H1 (cell line): ENCODE data around the gene TBC1D16. TPM values are rescaled to one million over a fixed set of nuclear protein-coding genes. Genes with fewer than 3 reads are reported as not detected.
A peak's percentile ranks its signal among the peaks of the same experiment; 100 is the strongest.

Experiments
- CTCF ChIA-PET: fragments of 300-600 bp; sonication (Branson Sonifier 250); formaldehyde crosslinking; loops from one replicate; lab custom pipeline; 2021; ENCODE audit not compliant: partially characterized antibody; lab: Charles Lee
- POLR2A ChIA-PET: fragments of 300-600 bp; sonication (Branson Sonifier 250); formaldehyde crosslinking; loops from one replicate; lab custom pipeline; 2021; ENCODE audit warnings: inconsistent platforms; ENCODE audit not compliant: partially characterized antibody; lab: Charles Lee
- DNase-seq, 2 experiments: peaks; one replicate each; pipeline versions ENCODE4 v3.0.0 to v3.0.0-alpha.2; 2010 to 2022; ENCODE audit warnings: low spot score in 2 of 2, low read depth in 1 of 2, mixed read lengths in 1 of 2
- FAIRE-seq: peaks from 2 replicates; lab custom pipeline; 2011; peaks lifted over from hg19 to GRCh38; lab: Jason Lieb, UNC
- H2AFZ ChIP-seq: 2 replicates; pipeline ENCODE4 v1.8.1; 2012; ENCODE audit warnings: low read length, inconsistent platforms
- H2AK5ac ChIP-seq: 2 replicates; pipeline ENCODE4 v1.6.1; 2013; ENCODE audit warnings: low read depth, low read length
- H2BK120ac ChIP-seq: replicated peaks from 2 replicates; pipeline ENCODE3; 2013; ENCODE audit warnings: low read depth, low read length, inconsistent platforms
- H2BK12ac ChIP-seq: 2 replicates; pipeline ENCODE4 v1.6.1; 2013; ENCODE audit warnings: low read depth, low read length
- H2BK15ac ChIP-seq: 2 replicates; pipeline ENCODE4 v1.6.1; 2013; ENCODE audit warnings: low read length
- H2BK20ac ChIP-seq: 2 replicates; pipeline ENCODE4 v1.6.1; 2013; ENCODE audit warnings: low read length
- H2BK5ac ChIP-seq: 2 replicates; pipeline ENCODE4 v1.6.1; 2013; ENCODE audit warnings: low read depth, low read length
- H3K14ac ChIP-seq: 2 replicates; pipeline ENCODE4 v1.6.1; 2013; ENCODE audit warnings: inconsistent platforms; ENCODE audit not compliant: insufficient read length
- H3K18ac ChIP-seq: 2 replicates; pipeline ENCODE4 v1.6.1; 2013; ENCODE audit warnings: low read length; ENCODE audit errors: extremely low read depth
- H3K23ac ChIP-seq: 2 replicates; pipeline ENCODE4 v1.6.1; 2013; ENCODE audit warnings: inconsistent platforms; ENCODE audit not compliant: insufficient read length
- H3K23me2 ChIP-seq: 2 replicates; pipeline ENCODE4 v1.6.1; 2013; ENCODE audit warnings: low read depth, low read length
- H3K27ac ChIP-seq: 2 replicates; pipeline ENCODE4 v1.6.1; 2011; ENCODE audit warnings: low read depth, low read length, inconsistent platforms
- H3K27me3 ChIP-seq, 4 experiments: replicated peaks in 1 of 4; 1 replicate in 1 of 4; 2 replicates in 3 of 4; pipeline versions ENCODE4 v1.6.1 to v1.8.1; 2011 to 2013; ENCODE audit warnings: low read length in 3 of 4, mild to moderate bottlenecking in 3 of 4, inconsistent platforms in 2 of 4, mixed read lengths in 2 of 4, moderate library complexity in 1 of 4; ENCODE audit not compliant: control insufficient read depth in 3 of 4, insufficient read depth in 3 of 4; ENCODE audit errors: extremely low read depth in 1 of 4
- H3K36me3 ChIP-seq, 4 experiments: 2 replicates each; pipeline versions ENCODE4 v1.6.1 to v1.8.1; 2011 to 2013; ENCODE audit warnings: mild to moderate bottlenecking in 4 of 4, low read length in 3 of 4, moderate library complexity in 2 of 4, control low read depth in 1 of 4, inconsistent platforms in 1 of 4; ENCODE audit not compliant: insufficient read depth in 4 of 4, control insufficient read depth in 2 of 4
- H3K4ac ChIP-seq: replicated peaks from 2 replicates; pipeline ENCODE3; 2013; ENCODE audit warnings: low read length, low read depth, mixed read lengths, inconsistent platforms; ENCODE audit not compliant: insufficient read length
- H3K4me1 ChIP-seq, 4 experiments: replicated peaks in 1 of 4; 1 replicate in 1 of 4; 2 replicates in 3 of 4; pipeline versions ENCODE4 v1.6.1 to v1.8.1; 2011 to 2013; ENCODE audit warnings: low read length in 3 of 4, inconsistent platforms in 2 of 4, mixed read lengths in 1 of 4; ENCODE audit not compliant: insufficient read depth in 4 of 4, control insufficient read depth in 3 of 4
- H3K4me2 ChIP-seq, 2 experiments: 2 replicates each; pipeline versions ENCODE4 v1.6.1 to v1.8.1; 2011 to 2013; ENCODE audit warnings: low read depth in 2 of 2, low read length in 2 of 2, control low read depth in 1 of 2, inconsistent platforms in 1 of 2, mild to moderate bottlenecking in 1 of 2; ENCODE audit not compliant: insufficient read depth in 1 of 2
- H3K4me3 ChIP-seq, 4 experiments: fragments of 200-600, 300-600 bp in 1 of 4; sonication (generic), shearing (Covaris generic), sonication (Bioruptor Twin) in 1 of 4; 2 replicates each; pipeline versions ENCODE4 v1.5.1 to v1.8.1; 2011 to 2016; ENCODE audit warnings: low read length in 4 of 4, low read depth in 3 of 4, control low read depth in 2 of 4, inconsistent platforms in 2 of 4, mild to moderate bottlenecking in 2 of 4, mixed read lengths in 1 of 4, moderate library complexity in 1 of 4; ENCODE audit not compliant: insufficient read depth in 2 of 4; ENCODE audit errors: extremely low read depth in 1 of 4
- H3K56ac ChIP-seq: replicated peaks from 2 replicates; pipeline ENCODE3; 2013; ENCODE audit warnings: low read depth, mild to moderate bottlenecking, mixed read lengths, low read length, inconsistent platforms; ENCODE audit not compliant: insufficient read length
- H3K79me1 ChIP-seq: 2 replicates; pipeline ENCODE4 v1.6.1; 2013; ENCODE audit warnings: low read depth, low read length, control low read depth
- H3K79me2 ChIP-seq, 2 experiments: 2 replicates each; pipeline versions ENCODE4 v1.6.1 to v1.8.1; 2012 to 2013; ENCODE audit warnings: low read length in 2 of 2, mild to moderate bottlenecking in 2 of 2, inconsistent platforms in 1 of 2; ENCODE audit not compliant: insufficient read depth in 2 of 2, control insufficient read depth in 1 of 2
- H3K9ac ChIP-seq, 4 experiments: replicated peaks in 1 of 4; 1 replicate in 1 of 4; 2 replicates in 3 of 4; pipeline versions ENCODE4 v1.6.1 to v1.8.1; 2011 to 2013; ENCODE audit warnings: low read depth in 3 of 4, low read length in 3 of 4, control low read depth in 2 of 4, mild to moderate bottlenecking in 2 of 4, moderate library complexity in 2 of 4, inconsistent platforms in 1 of 4; ENCODE audit errors: extremely low read depth in 1 of 4
- H3K9me3 ChIP-seq, 2 experiments: 2 replicates each; pipeline versions ENCODE4 v1.6.1 to v1.8.1; 2012 to 2013; ENCODE audit warnings: mild to moderate bottlenecking in 2 of 2, moderate library complexity in 2 of 2, control low read depth in 1 of 2, inconsistent platforms in 1 of 2, low read depth in 1 of 2, low read length in 1 of 2, mixed read lengths in 1 of 2; ENCODE audit not compliant: insufficient read depth in 2 of 2
- H4K20me1 ChIP-seq, 2 experiments: replicated peaks in 1 of 2; 2 replicates each; pipeline versions ENCODE3 to v1.8.1; 2011 to 2013; ENCODE audit warnings: inconsistent platforms in 2 of 2, low read length in 2 of 2, mild to moderate bottlenecking in 1 of 2; ENCODE audit not compliant: insufficient read depth in 2 of 2, control insufficient read depth in 1 of 2
- H4K5ac ChIP-seq: 2 replicates; pipeline ENCODE4 v1.6.1; 2013; ENCODE audit warnings: low read length, low read depth, mixed read lengths, inconsistent platforms; ENCODE audit not compliant: insufficient read length
- H4K8ac ChIP-seq: 2 replicates; pipeline ENCODE4 v1.8.0; 2013; ENCODE audit warnings: mild to moderate bottlenecking, moderate library complexity, low read length, inconsistent platforms; ENCODE audit not compliant: insufficient read depth; ENCODE audit errors: extremely low read depth
- H4K91ac ChIP-seq: replicated peaks from 2 replicates; pipeline ENCODE3; 2013; ENCODE audit warnings: low read length, mixed read lengths, inconsistent platforms; ENCODE audit not compliant: insufficient read length
- FOSL1 ChIP-seq: IDR thresholded peaks from 2 replicates; pipeline ENCODE4 v1.6.1; 2011; ENCODE audit warnings: mild to moderate bottlenecking, low read depth, low read length, moderate library complexity; ENCODE audit not compliant: insufficient read depth
- HDAC2 ChIP-seq, 2 experiments: fragments of 300-600 bp in 1 of 2; sonication (generic) in 1 of 2; IDR thresholded peaks; 2 replicates each; pipeline ENCODE4 v1.6.1; 2011 to 2012; ENCODE audit warnings: low read depth in 2 of 2, low read length in 2 of 2, mild to moderate bottlenecking in 2 of 2, moderate library complexity in 2 of 2, borderline replicate concordance in 1 of 2, inconsistent platforms in 1 of 2
- JUND ChIP-seq: IDR thresholded peaks from 2 replicates; pipeline ENCODE4 v1.6.1; 2011; ENCODE audit warnings: mild to moderate bottlenecking, improper control_type of control experiment, low read length
- KDM1A ChIP-seq: fragments of 200-600, 300-600 bp; sonication (generic); IDR thresholded peaks from 2 replicates; pipeline ENCODE4 v1.7.1; 2016; ENCODE audit warnings: mild to moderate bottlenecking, low read length, borderline replicate concordance
- KDM4A ChIP-seq: IDR thresholded peaks from one replicate; pipeline ENCODE4 v1.7.1; 2012; ENCODE audit warnings: low read depth, mild to moderate bottlenecking, moderate library complexity, low read length, inconsistent platforms; ENCODE audit not compliant: severe bottlenecking
- RBBP5 ChIP-seq: IDR thresholded peaks from 2 replicates; pipeline ENCODE4 v1.7.1; 2012; ENCODE audit warnings: low read depth, mild to moderate bottlenecking, inconsistent platforms, low read length, moderate library complexity, borderline replicate concordance
- SAP30 ChIP-seq: fragments of 300-600 bp; sonication (generic); IDR thresholded peaks from 2 replicates; pipeline ENCODE4 v1.7.1; 2012; ENCODE audit warnings: low read length, moderate library complexity, mild to moderate bottlenecking, inconsistent platforms; ENCODE audit not compliant: insufficient read depth, insufficient replicate concordance
- SP1 ChIP-seq: IDR thresholded peaks from 2 replicates; pipeline ENCODE4 v1.6.1; 2011; ENCODE audit warnings: low read depth, low read length
- SP4 ChIP-seq: IDR thresholded peaks from 2 replicates; pipeline ENCODE4 v1.6.1; 2012; ENCODE audit warnings: low read length, inconsistent platforms
- SUZ12 ChIP-seq: fragments of 200-600 bp; sonication (generic); IDR thresholded peaks from 2 replicates; pipeline ENCODE4 v1.6.1; 2012; ENCODE audit warnings: mild to moderate bottlenecking, inconsistent platforms, low read length, moderate library complexity, mixed read lengths
- TAF1 ChIP-seq: IDR thresholded peaks from 2 replicates; pipeline ENCODE4 v1.6.1; 2011; ENCODE audit warnings: mild to moderate bottlenecking, low read depth, low read length
- WGBS, 2 experiments: shearing (Covaris generic) in 1 of 2; methylation state at CpG; one replicate each; pipeline versions ENCODE4 v1.1.6 to v1.1.7; 2013 to 2015; ENCODE audit warnings: low lambda C conversion rate in 2 of 2, mixed read lengths in 2 of 2, inconsistent platforms in 1 of 2, low coverage in 1 of 2, missing lambda C conversion rate in 1 of 2; ENCODE audit not compliant: insufficient replicate concordance in 2 of 2, insufficient coverage in 1 of 2, insufficient read length in 1 of 2; ENCODE audit errors: extremely low coverage in 1 of 2, missing lambda C conversion rate in 1 of 2; 5-methylcytosine and 5-hydroxymethylcytosine counted together
- polyA plus RNA-seq, 7 experiments: library from polyadenylated mRNA; depleted of rRNA in 3 of 7; stranded (reverse) in 5 of 7; unstranded in 2 of 7; fragments of >200 nt in 5 of 7; fragments of 200-250 nt in 2 of 7; gene quantifications; 1 replicate in 5 of 7; 2 replicates in 1 of 7; 4 replicates in 1 of 7; pipeline versions ENCODE4 v1.2.1 to v1.2.3, GENCODE V29; 2011 to 2013; ENCODE audit warnings: missing spikeins in 2 of 7, mixed read lengths in 2 of 7
- total RNA-seq: library from RNA; stranded (reverse); fragmentation: NEBNext Ultra II Directional; extraction: Animal tissue kit (Norgen Biotek cat#: 25700); gene quantifications from 2 replicates; pipeline ENCODE4 v1.2.1, GENCODE V29; 2021

Gene TBC1D16
- total and polyA plus RNA-seq, 2 of the 8 experiments (the other 6 are each of a cell fraction or from before 2014, with no cell fraction given), result 21.1 to 109 TPM

DNA sequence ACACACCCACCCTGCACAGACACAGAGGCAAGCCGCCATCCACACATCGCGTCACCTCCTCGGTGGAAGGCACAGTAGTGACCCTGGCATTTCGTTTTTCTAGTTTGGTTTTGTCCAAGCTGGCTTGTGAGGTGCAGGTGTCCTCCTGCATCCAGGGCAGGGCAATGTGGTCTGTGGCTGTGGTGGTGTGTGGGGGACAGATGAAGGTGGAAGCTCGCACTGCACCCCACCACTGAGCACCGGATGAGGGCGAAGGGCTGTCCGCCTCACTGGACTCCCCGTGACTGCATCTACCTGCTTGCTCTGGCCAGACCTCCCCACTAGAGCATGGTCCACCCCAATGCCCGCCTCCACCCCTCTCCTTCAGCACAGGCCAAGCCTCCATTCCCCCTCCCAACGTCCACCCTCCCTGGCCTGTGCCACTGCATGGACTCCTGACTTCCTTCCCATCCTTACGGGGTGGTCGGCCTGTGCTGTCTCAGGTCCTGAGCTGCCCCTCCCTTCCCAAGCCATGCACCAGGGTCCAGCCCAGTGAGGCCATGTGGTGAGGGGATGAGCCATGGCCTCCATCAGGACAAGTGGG, 117.7 kb downstream of the TBC1D16 start:
- H2BK20ac ChIP-seq, result no peak overlapping the region
- H3K9me3 ChIP-seq, result no peaks in the 10 kb centered on the region
- peaks cover 0 to 2% of the 10 kb centered on the region in 2 experiments for H4K20me1 ChIP-seq
- H3K56ac ChIP-seq, result no peak overlapping the region
- no peak for FAIRE-seq
- H3K79me2 ChIP-seq, result no peaks in the 10 kb centered on the region
- no peak for DNase-seq
- H4K91ac ChIP-seq, result peak overlapping the region; percentile 80
- H2BK5ac ChIP-seq, result no peak overlapping the region
- H4K8ac ChIP-seq, result 0 out of 2 replicates have a peak overlapping the region, but pooled peaks have one; percentile 2
- H3K23ac ChIP-seq, result no peak overlapping the region
- H3K23me2 ChIP-seq, result no peaks in the 10 kb centered on the region
- H2AK5ac ChIP-seq, result 0 out of 2 replicates have a peak overlapping the region, but pooled peaks have one; percentile 25
- H3K14ac ChIP-seq, result no peak overlapping the region
- H3K4me3 ChIP-seq, result no peak overlapping the region
- ChIA-PET CTCF (interaction anchor here (1.0 to 14.0 kb wide), 5 partner anchors 28 to 180 kb away, joined by 3 to 181 read pairs (median 12); partner anchors contain the start of gene CBX4), POLR2A (no interaction called here)
- H3K27ac ChIP-seq, result no peak overlapping the region
- no peak overlapping the region for H3K4me2 ChIP-seq
- WGBS, 2 experiments, result 84% methylated on average over 14 of the region's 14 CpGs; no CpG with 5 or more reads in 1 of the 2 experiments
- no peak overlapping the region for H2AFZ ChIP-seq
- H2BK120ac ChIP-seq, result no peak overlapping the region
- H3K18ac ChIP-seq, result no peak overlapping the region
- no peak overlapping the region for H4K5ac ChIP-seq
- H3K4me1 ChIP-seq, result peaks cover 0 to 8% (median 4%) of the 10 kb centered on the region in 4 experiments; a peak in 5 of 7 replicates
- no peaks in the 10 kb centered on the region for H3K36me3 ChIP-seq
- H2BK15ac ChIP-seq, result no peak overlapping the region
- no peak for TF ChIP-seq KDM4A
- no peak for TF ChIP-seq SUZ12
- TF ChIP-seq SP1, result no peak
- TF ChIP-seq SAP30, result no peak
- no peak for TF ChIP-seq HDAC2 (IDR thresholded peaks at IDR 0.05; ENCODE audit: borderline replicate concordance in 1 of 2, low read depth in 2 of 2, low read length in 2 of 2)
- no peak for TF ChIP-seq RBBP5
- no peak for TF ChIP-seq KDM1A
- TF ChIP-seq FOSL1, result no peak
- TF ChIP-seq TAF1, result no peak
- TF ChIP-seq SP4, result no peak
- TF ChIP-seq JUND, result no peak
- H3K79me1 ChIP-seq, result no peaks in the 10 kb centered on the region
- peaks cover 0 to 4% (median 0%) of the 10 kb centered on the region in 4 experiments; a peak in 1 of 7 replicates for H3K27me3 ChIP-seq
- peak overlapping the region; percentile 65 for H3K4ac ChIP-seq
- no peak overlapping the region for H3K9ac ChIP-seq
- peak overlapping the region; percentile 64; the same call in 1 of the 2 replicates for H2BK12ac ChIP-seq
